ENCODE measurements around the gene SMYD5.

The SMYD5 gene

GRCh38 chr2:73257425-73258125 lies 43.5 kb downstream of the SMYD5 start:
- no peak for DNase-seq (ENCODE audit: extremely low spot score)
- ChIA-PET CTCF (interaction anchor here (3.1 kb wide), 1 partner anchor 32 kb away, joined by 14 read pairs; no protein-coding TSS in a partner anchor), POLR2A (no interaction called here)
- TF ChIP-seq CTCF (IDR thresholded peaks at IDR 0.05; ENCODE audit: control extremely low read depth, extremely low read depth, low read depth, missing control alignments), result no peak

- CTCF ChIA-PET, result interaction anchor here (3.1 kb wide), 1 partner anchor 32 kb away, joined by 14 read pairs; no protein-coding TSS in a partner anchor
- TF ChIP-seq CTCF (IDR thresholded peaks at IDR 0.05; ENCODE audit: control extremely low read depth, extremely low read depth, low read depth, missing control alignments), result no peak
- DNase-seq (ENCODE audit: extremely low spot score), result no peak
- POLR2A ChIA-PET, result no interaction called here
Measured at GRCh38 chr2:73258186-73258912, 44.3 kb downstream of the SMYD5 start.

GRCh38 chr2:73258913-73259215 lies 44.8 kb downstream of the SMYD5 start:
- CTCF ChIA-PET, result interaction anchor here (3.1 kb wide), 1 partner anchor 31 kb away, joined by 14 read pairs; no protein-coding TSS in a partner anchor
- DNase-seq (ENCODE audit: extremely low spot score), result no peak

GRCh38 chr2:73259276-73259675 lies 45.2 kb downstream of the SMYD5 start:
- DNase-seq (ENCODE audit: extremely low spot score), result no peak
- POLR2A ChIA-PET, result no interaction called here
- CTCF ChIA-PET, result interaction anchor here (3.1 kb wide), 1 partner anchor 31 kb away, joined by 14 read pairs; no protein-coding TSS in a partner anchor
- no peak for TF ChIP-seq CTCF (IDR thresholded peaks at IDR 0.05; ENCODE audit: control extremely low read depth, extremely low read depth, low read depth, missing control alignments)

More at GRCh38 chr2:73258913-73259215, 44.8 kb downstream of the SMYD5 start:
- POLR2A ChIA-PET, result no interaction called here
- no peak for TF ChIP-seq CTCF (IDR thresholded peaks at IDR 0.05; ENCODE audit: control extremely low read depth, extremely low read depth, low read depth, missing control alignments)

- no peak for TF ChIP-seq CTCF (IDR thresholded peaks at IDR 0.05; ENCODE audit: control extremely low read depth, extremely low read depth, low read depth, missing control alignments)
- CTCF ChIA-PET, result interaction anchor here (3.1 kb wide), 1 partner anchor 30 kb away, joined by 14 read pairs; no protein-coding TSS in a partner anchor
- POLR2A ChIA-PET, result no interaction called here
- no peak for DNase-seq (ENCODE audit: extremely low spot score)
Measured at GRCh38 chr2:73259704-73260337, 45.8 kb downstream of the SMYD5 start.

- DNase-seq (ENCODE audit: extremely low spot score), result no peak
- POLR2A ChIA-PET, result no interaction called here
Measured at GRCh38 chr2:73260338-73260984, 46.4 kb downstream of the SMYD5 start.

More at GRCh38 chr2:73260338-73260984, 46.4 kb downstream of the SMYD5 start:
- CTCF ChIA-PET, result no interaction called here
- TF ChIP-seq CTCF (IDR thresholded peaks at IDR 0.05; ENCODE audit: control extremely low read depth, extremely low read depth, low read depth, missing control alignments), result peak; percentile 38

Data from GM10248 (cell line).